COR-L47 (cell line): ENCODE measurements around the gene CDK9.
"Not testable (repeated sequence)": the region's sequence is repeated elsewhere in the genome, so short reads cannot be mapped to it uniquely, and the experiment has no call there.

Experiments used
- DNase-seq: peaks from one replicate; lab custom pipeline; 2025; lab: John Stamatoyannopoulos, UW

The CDK9 gene

DNA sequence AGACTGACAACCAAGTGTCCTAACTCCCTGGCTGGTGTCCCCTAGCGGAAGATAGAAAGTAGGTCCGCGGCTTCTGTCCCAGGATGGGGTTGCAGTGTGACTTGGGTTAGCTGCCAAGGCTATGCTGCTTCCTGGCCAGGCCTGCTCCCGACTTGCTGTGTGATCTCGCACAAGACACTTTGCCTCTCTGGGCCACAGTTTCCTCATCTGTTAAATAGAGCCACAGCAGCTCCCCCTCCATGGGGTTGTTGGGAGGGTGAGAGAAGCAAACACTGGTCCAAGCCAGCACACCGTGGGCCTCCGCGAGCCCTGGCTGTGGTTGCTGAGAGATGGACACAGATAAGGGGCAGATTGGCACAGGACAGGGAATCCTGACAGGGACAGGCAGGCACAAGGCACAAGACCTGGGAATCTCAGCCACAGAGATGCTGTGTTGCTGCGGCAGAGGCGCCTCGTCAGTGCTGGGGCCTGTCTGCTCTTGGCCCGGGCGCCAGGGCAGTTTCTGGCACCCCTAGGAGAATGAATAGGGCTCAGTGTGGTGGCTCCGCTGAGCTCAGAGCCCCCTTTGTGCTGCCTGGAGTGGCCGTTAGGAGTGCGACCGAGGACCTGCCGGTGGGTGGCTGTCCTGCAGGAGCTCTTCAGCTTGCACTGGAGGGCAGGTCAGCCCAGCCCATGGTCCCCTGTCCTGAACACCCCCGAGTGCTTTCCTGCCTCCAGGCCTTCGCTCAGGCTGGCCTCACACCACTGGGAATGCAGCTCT lies 5.5 kb upstream of the CDK9 start:
- DNase-seq, result no peak

DNA sequence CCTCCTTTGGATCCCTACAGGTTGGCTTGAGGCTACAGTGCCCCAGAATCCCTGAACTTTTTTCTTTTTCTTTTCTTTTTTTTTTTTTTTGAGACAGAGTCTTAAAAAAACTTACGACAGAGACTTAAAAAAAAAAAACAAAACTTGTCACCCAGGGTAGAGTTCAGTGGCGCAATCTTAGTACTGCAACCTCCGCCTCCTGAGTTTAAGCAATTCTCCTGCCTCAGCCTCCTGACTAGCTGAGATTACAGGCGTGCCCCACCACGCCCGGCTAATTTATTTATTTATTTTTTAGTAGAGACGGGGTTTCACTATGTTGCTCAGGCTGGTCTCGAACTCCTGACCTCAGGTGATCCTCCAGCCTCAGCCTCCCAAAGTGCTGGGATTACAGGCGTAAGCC lies 4.9 kb upstream of the CDK9 start:
- DNase-seq, result not testable (repeated sequence)

DNA sequence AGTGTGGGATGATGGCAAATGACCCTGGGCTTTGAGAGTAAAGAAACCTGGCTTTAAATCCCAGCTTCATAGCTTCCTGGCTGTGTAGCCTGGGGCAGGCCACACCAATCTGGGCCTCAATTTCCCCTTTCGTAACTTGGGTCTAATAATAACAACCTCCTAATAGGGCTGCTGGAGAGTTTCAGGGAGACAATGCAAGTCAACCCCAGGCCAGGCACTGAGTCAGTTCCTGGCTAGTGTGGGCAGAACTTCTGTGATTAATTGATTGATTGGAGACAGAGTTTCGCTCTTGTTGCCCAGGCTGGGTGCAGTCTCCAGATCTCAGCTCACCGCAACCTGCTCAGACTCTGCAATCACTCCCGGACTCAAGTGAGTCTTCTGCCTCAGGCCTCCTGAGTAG lies 4.0 kb upstream of the CDK9 start:
- DNase-seq, result no peak

DNA sequence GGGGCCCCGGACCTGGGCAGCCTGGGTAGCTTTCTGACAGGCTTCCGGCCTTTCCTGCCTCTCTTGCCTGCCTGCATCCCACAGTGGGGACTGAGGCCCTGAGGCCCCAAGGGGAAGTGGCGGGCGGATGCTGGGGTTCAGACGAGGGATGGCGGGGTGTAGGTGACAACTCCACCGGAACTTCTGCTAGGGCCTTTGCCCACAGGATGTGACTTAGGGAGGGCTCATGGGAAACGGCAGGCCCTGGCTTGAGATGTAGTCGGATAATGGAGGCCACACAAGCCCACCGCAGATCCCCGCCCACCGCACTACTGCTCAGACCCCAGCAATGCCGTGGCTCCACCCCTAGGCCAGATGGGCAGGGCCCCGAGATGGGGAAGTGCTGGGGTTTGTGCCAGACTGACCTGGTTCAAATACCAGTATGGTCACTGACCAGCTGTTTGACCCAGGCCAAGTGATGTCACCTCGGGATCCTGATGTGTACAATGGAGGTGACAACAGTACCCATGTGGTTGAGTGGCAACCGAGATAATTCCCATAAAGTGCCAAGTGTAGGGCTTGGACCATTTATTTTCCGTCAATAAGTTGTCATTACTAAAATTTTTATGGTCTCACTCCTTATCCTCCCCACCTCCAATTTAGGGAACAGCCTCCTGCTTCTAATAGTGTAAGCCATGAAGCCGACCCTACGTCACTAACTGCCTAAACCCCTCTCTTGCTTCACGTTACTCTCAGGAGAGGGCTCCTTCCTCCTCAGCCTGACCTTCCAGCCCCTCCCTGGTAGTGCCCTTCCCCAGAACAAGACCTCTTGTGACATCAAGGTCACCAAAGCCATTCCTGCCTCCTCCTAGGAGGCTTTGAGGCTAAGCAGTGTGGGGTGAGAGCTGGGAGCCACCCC lies 2.5 kb upstream of the CDK9 start:
- DNase-seq, result no peak

DNA sequence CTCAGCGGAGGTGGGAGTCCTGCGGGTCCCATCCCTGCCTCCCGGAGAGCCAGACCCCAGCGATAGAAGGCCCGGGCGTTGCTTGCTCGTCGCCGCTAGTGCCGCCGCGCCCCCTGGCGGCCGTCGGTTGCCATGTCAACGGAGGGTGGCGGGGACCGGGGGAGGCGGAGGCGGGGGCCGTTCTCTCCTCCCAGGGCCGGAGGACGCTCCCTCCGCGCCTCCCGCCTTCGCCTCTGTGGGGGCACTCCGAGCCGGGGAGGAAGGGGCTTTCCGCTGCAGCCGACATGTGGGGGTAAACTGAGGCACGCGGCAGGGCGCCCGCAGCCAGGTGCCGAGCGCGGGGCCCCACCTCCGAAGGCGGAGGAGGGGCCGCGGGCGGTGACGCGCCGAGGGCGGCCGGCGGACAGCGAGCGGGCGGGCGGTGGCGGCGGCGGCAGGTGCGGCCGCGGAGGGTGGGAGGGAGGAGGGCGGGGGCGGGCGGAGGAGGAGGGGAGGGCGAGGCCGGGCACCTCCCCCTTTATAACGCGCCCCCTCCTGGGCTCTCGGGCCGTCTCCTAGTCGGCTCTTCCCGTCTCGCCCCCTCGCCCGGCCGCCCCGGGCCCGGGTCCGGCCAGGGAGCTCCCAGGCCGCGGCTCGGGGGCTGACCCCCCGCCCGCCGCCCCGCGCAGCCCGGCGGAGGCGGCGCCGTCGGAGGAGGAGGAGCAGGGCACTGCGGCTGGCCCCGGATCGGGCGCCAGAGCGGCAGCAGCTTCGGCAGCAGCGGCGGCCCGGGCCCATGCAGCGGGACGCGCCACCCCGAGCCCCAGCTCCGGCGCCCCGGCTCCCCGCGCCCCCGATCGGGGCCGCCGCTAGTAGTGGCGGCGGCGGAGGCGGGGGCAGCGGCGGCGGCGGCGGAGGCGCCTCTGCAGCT lies 556 bp upstream of the CDK9 start:
- peak; percentile 78 for DNase-seq

DNA sequence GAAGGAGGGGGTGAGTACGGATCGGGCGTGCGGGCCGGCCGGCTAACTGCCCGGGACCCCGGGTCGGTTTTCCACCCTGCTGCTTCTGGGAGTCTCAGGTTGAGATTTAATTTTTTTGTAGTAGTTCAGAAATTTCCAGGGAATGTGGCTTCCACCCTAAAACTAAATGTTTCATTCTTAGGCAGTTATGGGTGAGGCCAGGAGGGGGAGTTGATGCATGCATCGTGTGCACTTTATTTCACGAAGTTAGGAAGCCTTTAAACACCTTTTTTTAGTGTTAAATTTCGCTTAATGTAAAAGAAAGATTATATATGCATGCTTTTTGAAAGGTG lies 905 bp downstream of the CDK9 start:
- DNase-seq, result no peak

DNA sequence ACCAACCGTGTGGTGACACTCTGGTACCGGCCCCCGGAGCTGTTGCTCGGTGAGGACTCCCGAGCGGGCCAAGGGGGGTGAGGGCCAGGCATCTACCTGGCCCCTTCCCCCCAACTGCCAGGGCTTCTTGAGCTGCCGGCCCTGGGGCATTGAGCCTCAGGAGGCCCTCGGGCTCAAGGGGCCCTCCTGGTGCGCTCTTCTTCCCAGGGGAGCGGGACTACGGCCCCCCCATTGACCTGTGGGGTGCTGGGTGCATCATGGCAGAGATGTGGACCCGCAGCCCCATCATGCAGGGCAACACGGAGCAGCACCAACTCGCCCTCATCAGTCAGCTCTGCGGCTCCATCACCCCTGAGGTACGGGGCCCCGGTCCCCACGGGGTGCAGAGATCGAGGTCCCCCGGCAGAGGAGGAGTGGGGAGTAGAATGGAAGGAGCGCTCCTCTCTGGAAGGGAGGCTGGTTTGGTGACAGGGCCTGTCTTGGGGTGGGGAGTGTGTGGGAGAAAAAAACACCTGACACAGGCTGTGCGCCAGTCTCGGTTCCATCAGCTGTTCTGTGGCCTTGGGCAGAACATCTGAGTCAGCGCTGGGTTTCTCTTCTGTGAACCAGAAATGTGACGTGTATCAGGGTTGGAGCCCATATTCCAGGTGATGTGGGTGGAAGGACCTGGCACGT lies 2.6 kb downstream of the CDK9 start:
- DNase-seq, result no peak

DNA sequence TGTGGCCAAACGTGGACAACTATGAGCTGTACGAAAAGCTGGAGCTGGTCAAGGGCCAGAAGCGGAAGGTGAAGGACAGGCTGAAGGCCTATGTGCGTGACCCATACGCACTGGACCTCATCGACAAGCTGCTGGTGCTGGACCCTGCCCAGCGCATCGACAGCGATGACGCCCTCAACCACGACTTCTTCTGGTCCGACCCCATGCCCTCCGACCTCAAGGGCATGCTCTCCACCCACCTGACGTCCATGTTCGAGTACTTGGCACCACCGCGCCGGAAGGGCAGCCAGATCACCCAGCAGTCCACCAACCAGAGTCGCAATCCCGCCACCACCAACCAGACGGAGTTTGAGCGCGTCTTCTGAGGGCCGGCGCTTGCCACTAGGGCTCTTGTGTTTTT lies 3.3 kb downstream of the CDK9 start:
- no peak for DNase-seq

DNA sequence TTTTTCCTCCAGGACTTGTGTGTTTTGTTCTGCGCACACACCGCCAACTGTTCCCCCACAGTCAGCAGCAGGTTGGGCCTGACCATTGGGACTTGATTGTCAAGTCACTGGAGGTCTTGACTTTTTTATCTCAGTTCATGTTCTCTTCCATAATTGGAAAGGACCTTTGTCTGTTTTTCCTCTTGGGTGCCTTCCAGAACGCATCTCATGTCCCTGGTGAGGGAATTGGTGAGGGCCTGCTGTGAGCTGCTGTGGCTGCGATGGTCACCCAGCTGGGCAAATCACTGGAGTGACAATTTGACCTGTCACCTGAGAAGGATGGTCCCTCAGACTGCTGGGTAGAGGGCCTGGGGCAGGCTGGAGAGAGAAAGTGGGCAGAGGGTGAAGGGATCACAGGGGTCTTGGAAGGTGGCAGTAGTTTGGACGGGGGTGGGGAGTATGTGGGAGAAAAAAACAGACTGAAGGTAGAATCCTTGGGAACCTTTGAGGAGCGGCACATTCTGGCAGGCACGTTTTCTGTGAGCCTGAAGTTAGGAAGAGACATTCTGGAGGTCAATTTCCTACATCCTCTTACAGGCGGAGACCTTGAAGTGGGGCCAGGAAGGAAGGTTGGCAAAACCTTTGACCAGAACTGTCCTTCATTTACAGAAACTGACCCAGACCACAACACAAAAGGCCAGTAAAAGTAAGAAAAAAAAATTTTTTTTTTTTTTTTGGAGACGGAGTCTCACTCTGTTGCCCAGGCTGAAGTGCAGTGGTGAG lies 4.4 kb downstream of the CDK9 start:
- no peak for DNase-seq

DNA sequence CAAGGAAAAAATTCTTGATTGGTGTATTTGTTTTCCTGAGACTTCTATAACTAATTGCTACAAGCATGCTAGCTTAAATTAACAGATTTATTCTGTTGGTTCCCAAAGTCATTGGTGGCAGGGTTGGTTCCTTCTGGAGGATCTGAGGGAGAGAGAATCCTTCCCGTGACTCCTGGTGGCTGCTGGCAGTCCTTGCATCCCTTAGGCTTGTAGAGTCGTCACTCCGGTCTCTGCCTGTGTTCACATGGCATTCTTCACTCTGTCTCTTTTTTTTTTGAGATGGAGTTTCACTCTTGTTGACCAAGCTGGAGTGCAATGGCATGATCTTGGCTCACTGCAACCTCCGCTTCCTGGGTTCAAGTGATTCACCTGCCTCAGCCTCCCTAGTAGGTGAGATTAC lies 5.3 kb downstream of the CDK9 start:
- DNase-seq, result no peak

DNA sequence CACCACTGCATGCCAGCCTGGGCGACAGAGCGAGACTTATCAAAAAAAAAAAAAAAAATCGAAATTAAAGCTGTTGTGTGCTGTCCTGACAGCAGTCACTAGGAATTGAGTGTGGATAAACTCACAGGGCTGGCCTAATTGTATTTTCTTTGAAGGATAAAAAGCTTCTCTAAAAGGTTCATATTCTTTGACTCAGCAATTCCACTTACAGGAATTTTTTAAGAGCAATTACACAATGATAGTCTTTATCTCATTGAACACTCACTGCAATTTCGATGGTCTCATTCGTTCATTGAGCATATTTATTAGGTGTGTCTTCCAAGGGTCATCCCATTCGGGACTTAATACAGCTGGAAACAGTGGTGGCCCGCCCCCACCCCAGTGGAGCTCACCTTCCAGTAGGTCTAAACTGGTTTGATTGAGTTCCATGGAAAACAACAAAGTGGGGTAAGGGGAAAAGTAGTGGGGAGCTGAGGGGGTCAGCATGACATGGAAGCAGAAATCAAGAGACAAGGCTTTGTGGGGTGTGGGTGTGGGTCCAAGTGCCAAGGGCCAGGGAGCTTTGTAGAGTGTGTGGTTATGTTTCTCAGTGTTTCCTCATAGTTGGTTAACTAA lies 6.7 kb downstream of the CDK9 start:
- DNase-seq, result no peak

DNA sequence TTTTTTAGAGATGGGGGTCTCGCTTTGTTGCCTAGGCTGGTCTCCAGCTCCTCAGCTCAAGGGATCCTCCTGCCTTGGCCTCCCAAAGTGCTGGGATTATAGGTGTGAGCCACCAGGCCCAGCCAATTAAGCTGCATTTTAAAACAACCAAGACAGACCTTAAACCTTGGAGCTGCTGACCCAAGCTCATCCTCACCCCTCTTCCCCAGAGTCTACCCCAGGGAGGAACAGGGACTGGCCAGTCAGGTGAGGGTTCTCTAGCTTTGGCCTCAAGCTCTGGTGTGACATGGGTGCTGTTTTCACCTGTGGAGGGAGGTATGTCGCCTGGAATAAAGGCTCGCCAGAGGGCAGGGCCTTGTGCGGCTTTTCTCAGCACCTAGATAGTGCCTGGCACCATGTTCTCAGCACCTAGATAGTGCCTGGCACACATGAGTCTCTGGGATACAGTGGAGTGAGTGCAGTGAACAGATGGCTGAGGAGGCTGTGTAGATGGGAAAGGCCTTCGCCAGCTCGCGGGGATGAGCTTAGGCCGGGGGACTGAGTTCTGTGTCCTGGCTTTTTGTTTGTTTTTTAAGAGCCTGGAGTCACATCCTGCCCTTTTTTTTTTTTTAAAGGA lies 7.4 kb downstream of the CDK9 start:
- DNase-seq, result no peak

DNA sequence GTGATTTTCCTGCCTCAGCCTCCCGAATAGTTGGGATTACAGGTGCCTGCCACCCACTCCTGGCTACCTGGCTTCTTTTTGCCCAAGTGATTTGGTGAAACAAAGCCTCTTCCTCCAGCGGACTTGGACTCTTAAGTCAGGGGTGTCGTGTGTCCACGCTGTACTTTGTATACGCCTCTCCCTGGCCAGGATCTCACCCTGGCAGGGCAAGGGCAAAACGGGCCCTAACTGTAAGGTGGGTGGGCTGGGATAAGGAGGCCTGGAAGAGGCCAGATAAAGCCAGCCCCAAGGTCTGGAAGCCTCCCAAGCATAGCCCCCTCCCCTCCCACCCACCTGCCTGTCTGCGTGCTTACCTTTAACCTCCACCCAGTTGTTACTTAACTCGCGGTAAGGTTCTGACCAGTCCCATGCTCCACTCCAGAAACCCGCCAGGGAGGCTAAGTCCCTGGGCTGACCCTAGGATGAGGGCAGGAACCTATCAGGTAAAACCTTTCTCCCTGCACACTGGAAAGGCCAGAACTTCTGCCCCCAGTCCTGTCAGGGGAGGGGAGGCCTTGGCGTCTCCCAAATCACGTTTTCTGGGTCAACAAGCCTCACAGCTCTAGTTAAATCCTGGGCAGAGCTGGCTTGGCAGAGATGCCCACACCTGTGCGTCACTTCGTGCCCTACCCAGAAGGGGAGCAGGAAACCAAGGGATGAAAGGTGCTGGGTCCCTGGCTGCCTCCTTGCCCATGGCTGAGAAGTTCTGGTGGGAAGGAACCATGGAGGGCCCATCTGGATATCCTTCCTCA lies 8.4 kb downstream of the CDK9 start:
- DNase-seq, result no peak

DNA sequence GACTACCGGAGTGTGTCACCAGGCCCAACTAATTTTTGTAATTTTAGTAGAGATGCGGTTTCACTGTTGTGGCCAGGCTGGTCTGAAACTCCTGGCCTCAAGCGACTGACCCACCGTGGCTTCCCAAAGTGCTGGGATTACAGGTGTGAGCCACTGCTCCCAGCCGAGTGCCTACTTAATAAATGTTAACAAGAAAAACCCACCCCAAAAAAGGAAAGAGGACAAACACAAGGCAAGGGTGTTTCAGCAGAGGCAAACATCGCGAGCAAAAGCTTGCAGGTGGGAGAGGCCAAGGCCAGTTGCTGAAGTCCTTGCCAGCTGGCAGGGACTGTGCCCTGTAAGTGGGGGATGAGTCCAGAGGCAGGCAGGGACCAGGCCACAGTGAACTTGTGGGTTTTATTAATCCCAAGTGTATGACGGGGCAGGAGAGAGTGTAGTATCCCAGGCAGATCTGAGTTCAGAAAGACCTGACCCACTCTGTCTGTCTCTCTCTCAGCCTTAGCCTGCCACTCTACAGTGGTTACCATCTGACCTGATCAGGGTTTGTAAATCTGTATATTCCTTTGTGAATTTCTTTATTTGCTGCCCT lies 10.5 kb downstream of the CDK9 start:
- no peak for DNase-seq

DNA sequence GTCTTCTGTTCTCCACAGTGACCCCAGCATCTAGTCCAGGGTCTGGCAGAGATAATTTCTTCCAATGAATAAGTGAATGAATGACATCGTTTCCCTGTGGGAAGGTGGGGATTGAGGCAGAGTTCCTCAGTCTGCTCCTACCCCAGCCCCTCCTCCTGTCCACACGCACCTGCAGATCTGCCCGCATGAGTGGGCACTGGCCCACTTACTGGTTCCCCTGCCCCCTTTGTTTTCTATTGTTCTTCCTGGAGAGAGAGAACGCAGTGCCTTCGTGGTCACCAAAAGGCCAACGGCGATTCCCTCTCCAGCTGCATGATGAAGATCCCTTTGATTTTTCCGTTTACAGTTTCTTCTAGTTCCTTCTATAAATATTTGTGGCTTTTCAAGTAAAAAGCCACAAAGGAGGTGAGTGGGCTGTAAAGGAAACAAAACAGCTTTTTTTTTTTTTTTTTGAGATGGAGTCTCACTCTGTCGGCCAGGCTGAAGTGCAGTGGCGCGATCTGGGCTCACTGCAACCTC lies 11.1 kb downstream of the CDK9 start:
- DNase-seq, result no peak

DNA sequence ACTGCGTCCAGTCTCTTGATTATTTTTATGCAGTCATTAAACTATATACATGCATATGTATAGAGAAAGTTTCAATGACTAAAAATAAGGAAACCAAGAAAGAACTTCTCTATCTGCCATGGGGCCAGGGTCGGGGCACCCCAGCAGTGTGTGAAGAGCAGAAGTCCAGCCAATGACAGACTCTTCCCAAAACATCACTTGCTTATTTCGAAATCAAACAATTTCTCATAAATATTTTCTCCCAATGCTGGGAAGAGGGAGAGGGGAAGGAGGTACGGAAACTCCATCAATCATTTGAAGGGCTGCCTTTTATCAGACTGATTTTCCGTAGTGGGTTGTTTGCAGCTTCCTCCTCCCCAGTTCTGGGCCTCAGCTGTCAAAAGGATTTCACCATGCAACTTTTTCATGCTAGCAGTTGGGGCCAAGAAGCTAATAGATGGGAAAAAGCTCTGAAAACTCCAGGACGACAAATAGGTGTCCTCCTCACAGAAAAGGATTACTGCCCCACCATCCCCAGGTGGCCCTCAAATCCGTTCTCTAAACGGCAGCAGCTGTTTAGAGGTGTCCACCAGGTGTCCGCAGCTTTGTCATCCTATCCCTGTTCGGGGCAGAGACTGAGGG lies 16.2 kb downstream of the CDK9 start:
- DNase-seq, result no peak

DNA sequence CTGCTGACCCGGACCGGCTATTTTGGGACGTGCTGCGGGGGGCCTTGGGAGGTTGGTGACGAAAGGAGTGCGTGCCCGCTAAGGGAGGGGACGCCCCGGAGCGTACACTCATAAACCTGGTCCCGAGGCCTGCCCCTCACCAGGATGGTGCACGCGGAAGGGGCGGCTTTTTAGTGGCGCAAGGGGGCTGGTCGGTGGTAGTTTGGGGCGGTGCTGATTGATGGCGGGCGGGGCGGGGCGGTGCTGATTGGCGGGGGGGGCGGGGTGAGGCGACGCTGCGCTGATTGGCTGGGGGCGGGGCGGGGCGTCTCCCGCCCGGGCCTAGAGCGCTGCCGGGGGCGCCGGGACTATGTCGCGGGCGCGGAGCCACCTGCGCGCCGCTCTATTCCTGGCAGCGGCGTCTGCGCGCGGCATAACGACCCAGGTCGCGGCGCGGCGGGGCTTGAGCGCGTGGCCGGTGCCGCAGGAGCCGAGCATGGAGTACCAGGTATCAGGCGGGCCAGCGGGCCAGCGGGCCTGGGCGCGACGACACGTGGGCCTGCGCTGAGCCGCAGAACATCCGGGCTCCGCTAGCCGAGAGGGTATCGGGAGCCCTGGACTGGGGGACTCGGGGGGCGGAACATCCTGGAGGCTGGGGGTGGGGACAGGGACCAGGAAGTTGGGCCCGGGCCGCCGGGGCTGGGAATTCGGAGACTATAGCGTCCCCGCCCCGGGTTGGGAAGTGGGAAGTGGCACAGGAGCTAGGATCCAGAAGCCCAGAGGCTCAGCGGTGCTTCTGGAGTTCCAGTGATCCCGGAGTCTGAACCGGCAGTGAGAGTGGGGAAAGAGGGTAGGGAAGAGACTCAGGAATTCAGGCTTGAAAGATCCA lies 17.0 kb downstream of the CDK9 start, which contains the start of gene FPGS:
Gene FPGS, plus strand, starts transcription at position 307 of the 868 bp plus-strand sequence. Its CDS starts 43 bp downstream, at position 350.
- peak; percentile 88 for DNase-seq
